ENCODE measurements around the gene TMEM187. TPM values are rescaled to one million over a fixed set of nuclear protein-coding genes. Genes with fewer than 3 reads are reported as not detected.
A peak's percentile ranks its signal among the peaks of the same experiment; 100 is the strongest.

TMEM187 gene
- total and polyA plus RNA-seq, 10 of the 15 experiments (the other 5 are each of a cell fraction or from before 2014, with no cell fraction given): 0.45 to 8.5 (median 4.1) TPM

GRCh38 chrX:154018518-154019060, 46.0 kb downstream of the TMEM187 start:
- ChIA-PET RAD21 (ENCODE audit: unreplicated experiment) (interaction anchor here (1.1 to 1.8 kb wide), 6 partner anchors 11 to 96 kb away, joined by 3 to 10 read pairs (median 4); partner anchors contain the start of gene MECP2), CTCF (interaction anchor here (0.7 to 1.9 kb wide), 4 partner anchors 9 to 355 kb away, joined by 3 to 4 read pairs (median 4); no protein-coding TSS in a partner anchor), SMC1A (ENCODE audit: uncharacterized antibody, unreplicated experiment) (interaction anchor here (0.6 to 1.9 kb wide), 7 partner anchors 9 to 47 kb away, joined by 3 to 7 read pairs (median 3); partner anchors contain the start of gene HCFC1), POLR2A (interaction anchor here (0.7 to 2.0 kb wide), 10 partner anchors 9 to 92 kb away, joined by 3 to 11 read pairs (median 3); partner anchors contain the start of gene HCFC1)
- in situ Hi-C loops (cut with MboI) (no loop called here), intact Hi-C loops (cut with micrococcal nuclease; ENCODE audit: unreplicated experiment) (no loop called here)
- Histone ChIP-seq H3K4me2 (ENCODE audit: control insufficient read depth, insufficient read depth) (peak overlapping the region; percentile 66), H3K9ac (ENCODE audit: control insufficient read depth, insufficient read depth, low read length) (peak overlapping the region; percentile 86), H3K9me3 (replicated peaks; ENCODE audit: control insufficient read depth, insufficient read depth, low read length) (no peaks in the 10 kb centered on the region), H3K27me3 (replicated peaks in 1 of 2; ENCODE audit: control insufficient read depth in 2 of 2, insufficient read depth in 2 of 2, low read length in 1 of 2) (no peaks in the 10 kb centered on the region), H3K27ac (ENCODE audit: control insufficient read depth, insufficient read depth) (peak overlapping the region; percentile 82), H3K36me3 (ENCODE audit: control insufficient read depth in 2 of 2, insufficient read depth in 2 of 2, low read length in 1 of 2) (peaks cover 0 to 5% of the 10 kb centered on the region in 2 experiments; a peak in 3 of 4 replicates), H3K4me3 (peak overlapping the region; percentile 85), H4K20me1 (ENCODE audit: control insufficient read depth, insufficient read depth) (no peaks in the 10 kb centered on the region), H3K79me2 (ENCODE audit: control insufficient read depth, insufficient read depth, low read length) (peaks cover 41% of the 10 kb centered on the region), H2AFZ (ENCODE audit: control insufficient read depth, low read depth, low read length) (no peak overlapping the region; the same call in 1 of the 2 replicates), H3K4me1 (ENCODE audit: control insufficient read depth, insufficient read depth, low read length) (peaks cover 14% of the 10 kb centered on the region)
- FAIRE-seq (no peak), DNase-seq (ENCODE audit: low read depth, low spot score) (no peak), ATAC-seq (peak; percentile 11)
- 17% methylated on average over 15 of the region's 15 CpGs for WGBS (ENCODE audit: insufficient coverage, insufficient replicate concordance, low lambda C conversion rate, missing lambda C conversion rate)
- TSS peak; percentile 46 for BruUV-seq (replicated peaks)
- no peak for TF ChIP-seq KDM1A (IDR thresholded peaks at IDR 0.05; ENCODE audit: borderline replicate concordance)
- TF ChIP-seq RAD21 (IDR thresholded peaks at IDR 0.05; ENCODE audit: insufficient read depth, low read depth, low read length): no peak
- no peak for TF ChIP-seq WRNIP1 (IDR thresholded peaks at IDR 0.05; ENCODE audit: borderline replicate concordance, low read depth, low read length)
- TF ChIP-seq PAX5 (IDR thresholded peaks at IDR 0.05; ENCODE audit: borderline replicate concordance, low read depth, low read length): no peak

GRCh38 chrX:154019061-154019621, 46.6 kb downstream of the TMEM187 start:
- FAIRE-seq (no peak), DNase-seq (ENCODE audit: low read depth, low spot score) (no peak), ATAC-seq (peak; percentile 29)
- ChIA-PET CTCF (interaction anchor here (1.0 to 1.9 kb wide), 3 partner anchors 9 to 354 kb away, joined by 3 to 4 read pairs (median 4); no protein-coding TSS in a partner anchor), SMC1A (ENCODE audit: uncharacterized antibody, unreplicated experiment) (interaction anchor here (0.6 to 1.9 kb wide), 6 partner anchors 10 to 48 kb away, joined by 3 to 7 read pairs (median 3); partner anchors contain the start of gene HCFC1), RAD21 (ENCODE audit: unreplicated experiment) (interaction anchor here (1.1 to 1.8 kb wide), 7 partner anchors 12 to 96 kb away, joined by 3 to 10 read pairs (median 4); partner anchors contain the start of gene MECP2), POLR2A (interaction anchor here (0.7 to 2.0 kb wide), 11 partner anchors 9 to 94 kb away, joined by 3 to 11 read pairs (median 3); partner anchors contain the start of gene HCFC1)
- Histone ChIP-seq H4K20me1 (ENCODE audit: control insufficient read depth, insufficient read depth) (no peaks in the 10 kb centered on the region), H3K27me3 (replicated peaks in 1 of 2; ENCODE audit: control insufficient read depth in 2 of 2, insufficient read depth in 2 of 2, low read length in 1 of 2) (no peaks in the 10 kb centered on the region), H3K79me2 (ENCODE audit: control insufficient read depth, insufficient read depth, low read length) (peaks cover 41% of the 10 kb centered on the region), H2AFZ (ENCODE audit: control insufficient read depth, low read depth, low read length) (no peak overlapping the region; the same call in 1 of the 2 replicates), H3K9me3 (replicated peaks; ENCODE audit: control insufficient read depth, insufficient read depth, low read length) (no peaks in the 10 kb centered on the region), H3K4me2 (ENCODE audit: control insufficient read depth, insufficient read depth) (peak overlapping the region; percentile 66), H3K4me3 (peak overlapping the region; percentile 85), H3K36me3 (ENCODE audit: control insufficient read depth in 2 of 2, insufficient read depth in 2 of 2, low read length in 1 of 2) (peaks cover 0 to 5% of the 10 kb centered on the region in 2 experiments; a peak in 3 of 4 replicates), H3K9ac (ENCODE audit: control insufficient read depth, insufficient read depth, low read length) (peak overlapping the region; percentile 86), H3K27ac (ENCODE audit: control insufficient read depth, insufficient read depth) (peak overlapping the region; percentile 82), H3K4me1 (ENCODE audit: control insufficient read depth, insufficient read depth, low read length) (peaks cover 11% of the 10 kb centered on the region)
- intact Hi-C loops (cut with micrococcal nuclease; ENCODE audit: unreplicated experiment) (no loop called here), in situ Hi-C loops (cut with MboI) (no loop called here)
- WGBS (ENCODE audit: insufficient coverage, insufficient replicate concordance, low lambda C conversion rate, missing lambda C conversion rate): 18% methylated on average over 29 of the region's 45 CpGs
- BruUV-seq (replicated peaks): no TSS peak
- TF ChIP-seq TBL1XR1 (IDR thresholded peaks at IDR 0.05; ENCODE audit: low read depth, low read length) (no peak), CUX1 (IDR thresholded peaks at IDR 0.05; ENCODE audit: insufficient replicate concordance, low read depth, low read length) (no peak), MEF2A (IDR thresholded peaks at IDR 0.05; ENCODE audit: insufficient read depth, low read depth, low read length) (no peak), ASH2L (IDR thresholded peaks at IDR 0.05; ENCODE audit: borderline replicate concordance, low read depth) (no peak), TCF7 (IDR thresholded peaks at IDR 0.05; ENCODE audit: borderline replicate concordance) (no peak)

All from GM12878 (cell line).